B cell (primary cell): ENCODE data around the gene MBP. TPM values are rescaled to one million over a fixed set of nuclear protein-coding genes. Genes with fewer than 3 reads are reported as not detected.

Experiments
- ATAC-seq: fragments of 200-7000 bp; cut with Tn5 transposase; one replicate; pipeline ENCODE4 v1.10.0; 2021; ENCODE audit warnings: low read depth, mild to moderate bottlenecking, moderate number of reproducible peaks, moderate library complexity
- CTCF ChIA-PET: fragments of 350-600 bp; sonication (Branson Sonifier 250); formaldehyde crosslinking; loops from one replicate; lab custom pipeline; 2021; ENCODE audit warnings: antibody characterized with exemption, inconsistent platforms; lab: Charles Lee
- POLR2A ChIA-PET: fragments of 350-600 bp; sonication (Branson Sonifier 250); formaldehyde crosslinking; loops from one replicate; lab custom pipeline; 2021; ENCODE audit warnings: antibody characterized with exemption; lab: Charles Lee
- DNase-seq: peaks from one replicate; pipeline ENCODE4 v3.0.0; 2013
- H2AFZ ChIP-seq: 2 replicates; pipeline ENCODE4 v1.6.1; 2012; ENCODE audit warnings: mild to moderate bottlenecking, low read depth, low read length; ENCODE audit not compliant: insufficient read depth, poor library complexity, severe bottlenecking
- H3K27ac ChIP-seq, 2 donors: 1 replicate in 1 of 2; 2 replicates in 1 of 2; pipeline ENCODE4 v1.5.1; 2012 to 2013; ENCODE audit warnings: low read length in 2 of 2, mild to moderate bottlenecking in 2 of 2, moderate library complexity in 1 of 2
- H3K27me3 ChIP-seq, 4 experiments: fragments of 200-600 bp in 1 of 4; sonication (generic) in 1 of 4; replicated peaks in 1 of 4; 1 replicate in 2 of 4; 2 replicates in 2 of 4; pipeline versions ENCODE4 v1.6.1 to v1.7.0; 2013 to 2016; ENCODE audit warnings: low read length in 3 of 4, mild to moderate bottlenecking in 2 of 4, mixed read lengths in 1 of 4, moderate library complexity in 1 of 4; ENCODE audit not compliant: insufficient read depth in 4 of 4, control insufficient read depth in 3 of 4; ENCODE audit errors: control extremely low read depth in 1 of 4
- H3K36me3 ChIP-seq, 2 experiments: replicated peaks in 1 of 2; 1 replicate in 1 of 2; 2 replicates in 1 of 2; pipeline versions ENCODE4 v1.6.1 to v1.7.1; 2013; ENCODE audit warnings: low read length in 1 of 2; ENCODE audit not compliant: insufficient read depth in 2 of 2, control insufficient read depth in 1 of 2; ENCODE audit errors: control extremely low read depth in 1 of 2, extremely low read depth in 1 of 2
- H3K4me1 ChIP-seq, 2 donors: fragments of 200-600 bp in 1 of 2; sonication (generic) in 1 of 2; 1 replicate in 1 of 2; 2 replicates in 1 of 2; pipeline versions ENCODE4 v1.5.1 to v1.6.1; 2013 to 2017; ENCODE audit warnings: low read length in 2 of 2; ENCODE audit not compliant: control insufficient read depth in 2 of 2, insufficient read depth in 2 of 2
- H3K4me2 ChIP-seq: replicated peaks from 2 replicates; pipeline ENCODE3; 2012; ENCODE audit warnings: mild to moderate bottlenecking, low read depth, low read length; ENCODE audit not compliant: poor library complexity, severe bottlenecking
- H3K4me3 ChIP-seq, 5 experiments: fragments of 200-600 bp in 1 of 5; sonication (generic) in 1 of 5; 1 replicate in 3 of 5; 2 replicates in 2 of 5; pipeline versions ENCODE4 v1.5.1 to v1.7.0; 2011 to 2016; ENCODE audit warnings: low read length in 4 of 5, mild to moderate bottlenecking in 4 of 5, low read depth in 2 of 5, control low read depth in 1 of 5, moderate library complexity in 1 of 5; ENCODE audit not compliant: insufficient read depth in 1 of 5; ENCODE audit errors: control extremely low read depth in 1 of 5, extremely low read depth in 1 of 5
- H3K79me2 ChIP-seq: fragments of 200-600 bp; sonication (generic); one replicate; pipeline ENCODE4 v1.6.0; 2016; ENCODE audit warnings: low read length; ENCODE audit not compliant: control insufficient read depth, insufficient read depth
- H3K9ac ChIP-seq: fragments of 200-600 bp; sonication (generic); 2 replicates; pipeline ENCODE4 v1.6.1; 2017; ENCODE audit warnings: mild to moderate bottlenecking, low read length, moderate library complexity
- H3K9me3 ChIP-seq, 3 donors: one replicate each; pipeline versions ENCODE4 v1.6.1 to v1.7.1; 2013; ENCODE audit warnings: low read length in 2 of 3; ENCODE audit not compliant: control insufficient read depth in 2 of 3, insufficient read depth in 1 of 3; ENCODE audit errors: control extremely low read depth in 1 of 3
- H4K20me1 ChIP-seq: 2 replicates; pipeline ENCODE4 v1.6.0; 2012; ENCODE audit warnings: mild to moderate bottlenecking, low read length; ENCODE audit not compliant: insufficient read depth, control insufficient read depth, poor library complexity, severe bottlenecking
- H3K27ac Mint-ChIP-seq: one replicate; pipeline ENCODE4 v1.8.0; 2021; ENCODE audit warnings: mixed read lengths
- H3K27me3 Mint-ChIP-seq: one replicate; pipeline ENCODE4 v1.8.0; 2021; ENCODE audit warnings: mixed read lengths
- H3K4me1 Mint-ChIP-seq: one replicate; pipeline ENCODE4 v1.8.0; 2021; ENCODE audit warnings: mixed read lengths
- H3K4me3 Mint-ChIP-seq: one replicate; pipeline ENCODE4 v1.8.0; 2021; ENCODE audit warnings: mixed read lengths
- H3K9me3 Mint-ChIP-seq: one replicate; pipeline ENCODE4 v1.8.0; 2022; ENCODE audit warnings: mixed read lengths; ENCODE audit not compliant: insufficient read depth
- CTCF ChIP-seq: fragments of 200-600 bp; IDR thresholded peaks from one replicate; pipeline ENCODE4 v1.8.0; 2022; ENCODE audit warnings: antibody characterized with exemption, mild to moderate bottlenecking
- EZH2 ChIP-seq: IDR thresholded peaks from 2 replicates; pipeline ENCODE4 v1.6.1; 2012; ENCODE audit warnings: borderline replicate concordance, low read depth, mild to moderate bottlenecking, moderate library complexity, low read length; ENCODE audit not compliant: insufficient read depth, poor library complexity, severe bottlenecking
- WGBS: methylation state at CpG from one replicate; pipeline ENCODE4 v1.1.5; 2013; ENCODE audit warnings: missing lambda C conversion rate; ENCODE audit not compliant: insufficient coverage; 5-methylcytosine and 5-hydroxymethylcytosine counted together
- intact Hi-C: fragments of 100-400 bp; cut with micrococcal nuclease; formaldehyde crosslinking; loops from one replicate; pipeline ENCODE4 v1.10.0; 2022
- polyA plus RNA-seq: library from polyadenylated mRNA; depleted of rRNA; stranded (reverse); fragments of >200 nt; gene quantifications from 2 replicates; pipeline ENCODE4 v1.2.3, GENCODE V29; 2012
- total RNA-seq, 2 donors: library from RNA; stranded (reverse); fragments of 120-200 nt in 1 of 2; gene quantifications; 1 replicate in 1 of 2; 2 replicates in 1 of 2; pipeline versions ENCODE4 v1.2.3 to v1.2.4, GENCODE V29; 2013 to 2022

MBP gene
- total and polyA plus RNA-seq, 2 donors (not counting 1 experiment from before 2014, with no cell fraction given): 30.1 to 192 TPM

- no peak for TF ChIP-seq CTCF
- no peak for TF ChIP-seq EZH2
- Histone ChIP-seq H3K27ac (no peak overlapping the region), H3K4me2 (no peak overlapping the region), H3K36me3 (peaks cover 1 to 43% of the 10 kb centered on the region in 2 experiments), H3K9me3 (no peaks in the 10 kb centered on the region), H3K27me3 (no peaks in the 10 kb centered on the region), H3K9ac (no peak overlapping the region), H3K4me1 (no peaks in the 10 kb centered on the region), H4K20me1 (no peaks in the 10 kb centered on the region), H3K4me3 (no peak overlapping the region), H2AFZ (no peak overlapping the region), H3K79me2 (no peaks in the 10 kb centered on the region)
- ChIA-PET POLR2A (no interaction called here), CTCF (interaction anchor here (1.0 to 2.4 kb wide), 5 partner anchors 8 to 280 kb away, joined by 4 to 12 read pairs (median 4); no protein-coding TSS in a partner anchor)
- DNase-seq (no peak), ATAC-seq (no peak)
- H3K4me1 Mint-ChIP-seq: peaks cover 6% of the 10 kb centered on the region
- H3K4me3 Mint-ChIP-seq: no peak overlapping the region
- intact Hi-C loops: no loop called here
- no peaks in the 10 kb centered on the region for H3K9me3 Mint-ChIP-seq
- no peaks in the 10 kb centered on the region for H3K27me3 Mint-ChIP-seq
- WGBS: 93% methylated on average over 2 of the region's 6 CpGs
- no peak overlapping the region for H3K27ac Mint-ChIP-seq
These were observed 201.4 kb downstream of the MBP start for GRCh38 chr18:76931171-76931570.

Other genes with a start within 250 kb of the MBP start
- not detected in 2 replicates for gene GALR1, start 117.1 kb upstream of the MBP start, total RNA-seq
- gene GALR1, start 117.1 kb upstream of the MBP start, polyA plus RNA-seq: not detected in 2 replicates